Stimulated activated CD8-positive, alpha-beta memory T cell treated with anti-CD3 and anti-CD28 coated beads, Interleukin-12 subunit alpha, Interleukin-12 subunit beta, amount 100 ng/mL, for 4 hours (primary cell): ENCODE data around the gene MYH14.

Experiments
- DNase-seq: peaks from one replicate; pipeline ENCODE4 v3.0.0-alpha.2; 2020; ENCODE audit warnings: low read depth

MYH14 gene

GRCh38 chr19:50292216-50292827, 88.9 kb downstream of the MYH14 start:
- no peak for DNase-seq

GRCh38 chr19:50293263-50294004, 90.0 kb downstream of the MYH14 start:
- DNase-seq: no peak

- DNase-seq: no peak
These were observed 96.6 kb downstream of the MYH14 start for GRCh38 chr19:50300051-50300450.

- no peak for DNase-seq
These were observed 97.6 kb downstream of the MYH14 start for GRCh38 chr19:50300814-50301606.

- no peak for DNase-seq
These were observed 98.2 kb downstream of the MYH14 start for GRCh38 chr19:50301607-50301971.

- no peak for DNase-seq
These were observed 100.1 kb downstream of the MYH14 start for GRCh38 chr19:50303558-50303957.

- DNase-seq: no peak
These were observed 105.6 kb downstream of the MYH14 start for GRCh38 chr19:50308991-50309390.

GRCh38 chr19:50309396-50310125, 106.1 kb downstream of the MYH14 start:
- no peak for DNase-seq

- DNase-seq: no peak
These were observed 107.5 kb downstream of the MYH14 start for GRCh38 chr19:50310759-50311465.

- no peak for DNase-seq
These were observed 108.6 kb downstream of the MYH14 start for GRCh38 chr19:50311723-50312635.

- DNase-seq: no peak
These were observed 109.8 kb downstream of the MYH14 start for GRCh38 chr19:50312967-50313811.

- no peak for DNase-seq
These were observed 110.6 kb downstream of the MYH14 start for GRCh38 chr19:50313812-50314536.

GRCh38 chr19:50314724-50315708, 111.6 kb downstream of the MYH14 start:
- no peak for DNase-seq

- DNase-seq: no peak
These were observed 112.5 kb downstream of the MYH14 start for GRCh38 chr19:50315773-50316448.

- no peak for DNase-seq
These were observed 113.7 kb downstream of the MYH14 start for GRCh38 chr19:50317115-50317514.

- DNase-seq: no peak
These were observed 115.0 kb downstream of the MYH14 start for GRCh38 chr19:50318438-50318837.

GRCh38 chr19:50319156-50319555, 115.7 kb downstream of the MYH14 start:
- no peak for DNase-seq
